HEK293 (cell line): Measurements from ENCODE around the gene NXN.

Source experiments
- CTCF ChIA-PET: fragments of 350-600 bp; formaldehyde crosslinking; extraction: SDS; loops from one replicate; lab custom pipeline; 2021; ENCODE audit warnings: antibody characterized with exemption; lab: Yijun Ruan, JAX
- POLR2A ChIA-PET: fragments of 300-600 bp; formaldehyde crosslinking; extraction: SDS; loops from one replicate; lab custom pipeline; 2020; ENCODE audit warnings: antibody characterized with exemption, inconsistent platforms; lab: Yijun Ruan, JAX
- H3K27ac ChIP-seq: fragments of 200-500 bp; sonication (Bioruptor generic); 2 replicates; pipeline ENCODE4 v1.5.1; 2014; ENCODE audit warnings: low read depth, low read length, control low read depth, inconsistent platforms; ENCODE audit errors: extremely low read depth
- H3K36me3 ChIP-seq, 2 experiments: fragments of 200-500 bp in 1 of 2; sonication (Bioruptor generic) in 1 of 2; 1 replicate in 1 of 2; 2 replicates in 1 of 2; pipeline ENCODE4 v1.5.1; 2014 to 2017; ENCODE audit warnings: inconsistent platforms in 2 of 2, low read length in 2 of 2; ENCODE audit not compliant: control insufficient read depth in 2 of 2, insufficient read depth in 1 of 2
- H3K4me1 ChIP-seq: fragments of 200-500 bp; sonication (Bioruptor generic); 2 replicates; pipeline ENCODE4 v1.5.1; 2014; ENCODE audit warnings: mild to moderate bottlenecking, low read length, inconsistent platforms; ENCODE audit not compliant: control insufficient read depth, insufficient read depth
- H3K4me3 ChIP-seq: 2 replicates; pipeline ENCODE4 v1.5.1; 2011; ENCODE audit warnings: low read depth, mild to moderate bottlenecking, control low read depth, low read length, moderate library complexity
- H3K9me3 ChIP-seq: fragments of 200-500 bp; sonication (Bioruptor generic); 2 replicates; pipeline ENCODE4 v1.5.1; 2014; ENCODE audit warnings: low read depth, low read length, inconsistent platforms; ENCODE audit not compliant: control insufficient read depth, insufficient read depth
- MEIS1 ChIP-seq: sonication (generic); formaldehyde crosslinking; IDR thresholded peaks from 2 replicates; pipeline ENCODE4 v1.8.1; 2022; ENCODE audit warnings: missing genetic modification reagents, mild to moderate bottlenecking, borderline replicate concordance
- MZF1 ChIP-seq: fragments of 450-650 bp; formaldehyde crosslinking; IDR thresholded peaks from 2 replicates; pipeline ENCODE4 v1.5.1; 2017; ENCODE audit warnings: missing biosample characterization, missing genetic modification characterization, borderline replicate concordance
- OSR2 ChIP-seq: fragments of 450-650 bp; formaldehyde crosslinking; IDR thresholded peaks from 2 replicates; pipeline ENCODE4 v1.5.1; 2016; ENCODE audit warnings: missing biosample characterization, missing genetic modification characterization
- OVOL3 ChIP-seq: fragments of 450-650 bp; formaldehyde crosslinking; IDR thresholded peaks from 2 replicates; pipeline ENCODE4 v1.5.1; 2016; ENCODE audit warnings: missing biosample characterization, missing genetic modification characterization
- PBX3 ChIP-seq: sonication (generic); formaldehyde crosslinking; IDR thresholded peaks from 2 replicates; pipeline ENCODE4 v1.8.1; 2022; ENCODE audit warnings: mild to moderate bottlenecking, moderate library complexity, missing genetic modification reagents
- SP2 ChIP-seq: fragments of 450-650 bp; formaldehyde crosslinking; IDR thresholded peaks from 2 replicates; pipeline ENCODE4 v1.5.1; 2016; ENCODE audit warnings: missing biosample characterization, missing genetic modification characterization
- ZIC2 ChIP-seq: fragments of 450-650 bp; formaldehyde crosslinking; IDR thresholded peaks from 2 replicates; pipeline ENCODE4 v1.5.1; 2016; ENCODE audit warnings: missing biosample characterization, missing genetic modification characterization
- ZNF132 ChIP-seq: fragments of 450-650 bp; formaldehyde crosslinking; IDR thresholded peaks from 2 replicates; pipeline ENCODE4 v1.5.1; 2017; ENCODE audit warnings: missing biosample characterization, missing genetic modification characterization, borderline replicate concordance
- ZNF223 ChIP-seq: fragments of 450-650 bp; formaldehyde crosslinking; IDR thresholded peaks from 2 replicates; pipeline ENCODE4 v1.5.1; 2016; ENCODE audit warnings: missing biosample characterization, missing genetic modification characterization
- ZNF280D ChIP-seq: fragments of 450-650 bp; formaldehyde crosslinking; IDR thresholded peaks from 2 replicates; pipeline ENCODE4 v1.5.1; 2016; ENCODE audit warnings: missing biosample characterization, missing genetic modification characterization
- ZNF302 ChIP-seq: fragments of 450-650 bp; formaldehyde crosslinking; IDR thresholded peaks from 2 replicates; pipeline ENCODE4 v1.5.1; 2016; ENCODE audit warnings: missing biosample characterization, missing genetic modification characterization, low read depth
- ZNF394 ChIP-seq: fragments of 450-650 bp; formaldehyde crosslinking; IDR thresholded peaks from 2 replicates; pipeline ENCODE4 v1.5.1; 2016; ENCODE audit warnings: missing biosample characterization, missing genetic modification characterization, mild to moderate bottlenecking, moderate library complexity, borderline replicate concordance
- ZNF473 ChIP-seq: fragments of 450-650 bp; formaldehyde crosslinking; IDR thresholded peaks from 2 replicates; pipeline ENCODE4 v1.5.1; 2017; ENCODE audit warnings: missing biosample characterization, missing genetic modification characterization
- ZNF521 ChIP-seq: fragments of 450-650 bp; formaldehyde crosslinking; IDR thresholded peaks from 2 replicates; pipeline ENCODE4 v1.5.1; 2017; ENCODE audit warnings: missing biosample characterization, mild to moderate bottlenecking, missing genetic modification characterization
- ZNF549 ChIP-seq: fragments of 450-650 bp; IDR thresholded peaks from 2 replicates; pipeline ENCODE4 v1.5.1; 2018; ENCODE audit warnings: missing biosample characterization, missing genetic modification characterization, mild to moderate bottlenecking, inconsistent platforms, moderate library complexity
- ZNF555 ChIP-seq: fragments of 450-650 bp; formaldehyde crosslinking; conservative IDR thresholded peaks from 2 replicates; pipeline ENCODE4 v1.5.1; 2017; ENCODE audit warnings: missing biosample characterization, mild to moderate bottlenecking, missing genetic modification characterization, inconsistent platforms
- ZNF600 ChIP-seq: fragments of 450-650 bp; formaldehyde crosslinking; IDR thresholded peaks from 2 replicates; pipeline ENCODE4 v1.5.1; 2016; ENCODE audit warnings: missing biosample characterization, missing genetic modification characterization
- ZNF623 ChIP-seq: fragments of 450-650 bp; formaldehyde crosslinking; IDR thresholded peaks from 2 replicates; pipeline ENCODE4 v1.5.1; 2016; ENCODE audit warnings: missing biosample characterization, missing genetic modification characterization
- ZNF624 ChIP-seq: fragments of 450-650 bp; formaldehyde crosslinking; IDR thresholded peaks from 2 replicates; pipeline ENCODE4 v1.5.1; 2017; ENCODE audit warnings: missing biosample characterization, missing genetic modification characterization
- ZNF639 ChIP-seq: fragments of 450-650 bp; formaldehyde crosslinking; IDR thresholded peaks from 2 replicates; pipeline ENCODE4 v1.5.1; 2016; ENCODE audit warnings: missing biosample characterization, missing genetic modification characterization
- ZNF658 ChIP-seq: fragments of 450-650 bp; formaldehyde crosslinking; IDR thresholded peaks from 2 replicates; pipeline ENCODE4; 2016; ENCODE audit warnings: missing biosample characterization, missing genetic modification characterization
- ZNF777 ChIP-seq: fragments of 450-650 bp; formaldehyde crosslinking; IDR thresholded peaks from 2 replicates; pipeline ENCODE4 v1.5.1; 2017; ENCODE audit warnings: missing biosample characterization, missing genetic modification characterization, borderline replicate concordance

NXN gene

GRCh38 chr17:1003972-1004768, 24.6 kb upstream of the NXN start:
- 0 out of 2 replicates have a peak overlapping the region, but pooled peaks have one; percentile 16 for H3K27ac ChIP-seq
- H3K36me3 ChIP-seq = peaks cover 18 to 96% of the 10 kb centered on the region in 2 experiments
- no peaks in the 10 kb centered on the region for H3K9me3 ChIP-seq
- H3K4me3 ChIP-seq = no peak overlapping the region
- CTCF ChIA-PET = interaction anchor here (1.6 kb wide), 1 partner anchor 52 kb away, joined by 7 read pairs; no protein-coding TSS in a partner anchor
- H3K4me1 ChIP-seq = peaks cover 4% of the 10 kb centered on the region; the same call in 1 of the 2 replicates
- no peak for TF ChIP-seq ZNF777 (tag by site-specific recombination)
- TF ChIP-seq ZNF302 (tag by site-specific recombination) = no peak
- TF ChIP-seq MZF1 (tag by site-specific recombination) = no peak
- TF ChIP-seq ZNF624 (tag by site-specific recombination) = no peak
- TF ChIP-seq ZNF600 (tag by site-specific recombination) = no peak
- no peak for TF ChIP-seq ZNF280D (tag by site-specific recombination)
- no peak for TF ChIP-seq ZNF473 (tag by site-specific recombination)
- no peak for TF ChIP-seq ZNF549 (tag by site-specific recombination)
- TF ChIP-seq ZNF223 = no peak
- TF ChIP-seq OVOL3 (tag by site-specific recombination) = no peak
- no peak for TF ChIP-seq MEIS1 (CRISPR knock-in tag)
- TF ChIP-seq ZNF658 = no peak
- POLR2A ChIA-PET = interaction anchor here (0.6 kb wide), 1 partner anchor 256 kb away, joined by 5 read pairs; no protein-coding TSS in a partner anchor

GRCh38 chr17:1003633-1003971, 24.0 kb upstream of the NXN start:
- no peak overlapping the region for H3K4me3 ChIP-seq
- POLR2A ChIA-PET = no interaction called here
- TF ChIP-seq ZNF302 (tag by site-specific recombination) = no peak
- peak; percentile 97 for TF ChIP-seq ZIC2 (tag by site-specific recombination)
- TF ChIP-seq ZNF658 = no peak
- no peak for TF ChIP-seq ZNF555
- TF ChIP-seq OSR2 (tag by site-specific recombination) = no peak
- no peak for TF ChIP-seq SP2 (tag by site-specific recombination)
- H3K27ac ChIP-seq = no peak overlapping the region
- CTCF ChIA-PET = interaction anchor here (1.6 kb wide), 1 partner anchor 53 kb away, joined by 7 read pairs; no protein-coding TSS in a partner anchor
- no peaks in the 10 kb centered on the region for H3K9me3 ChIP-seq
- H3K4me1 ChIP-seq = peaks cover 6% of the 10 kb centered on the region
- peaks cover 18 to 96% of the 10 kb centered on the region in 2 experiments for H3K36me3 ChIP-seq

- no peak overlapping the region for H3K4me3 ChIP-seq
- H3K9me3 ChIP-seq = no peaks in the 10 kb centered on the region
- peaks cover 18 to 94% of the 10 kb centered on the region in 2 experiments for H3K36me3 ChIP-seq
- ChIA-PET CTCF (interaction anchor here (4.8 kb wide), 1 partner anchor 53 kb away, joined by 48 read pairs; no protein-coding TSS in a partner anchor), POLR2A (no interaction called here)
- peaks cover 11% of the 10 kb centered on the region for H3K4me1 ChIP-seq
- H3K27ac ChIP-seq = peak overlapping the region; percentile 44; the same call in 1 of the 2 replicates
- TF ChIP-seq ZNF521 = no peak
- TF ChIP-seq ZNF132 (tag by site-specific recombination) = no peak
- TF ChIP-seq ZNF302 (tag by site-specific recombination) = no peak
- no peak for TF ChIP-seq ZNF623 (tag by site-specific recombination)
- no peak for TF ChIP-seq PBX3 (CRISPR knock-in tag)
- no peak for TF ChIP-seq ZNF394 (tag by site-specific recombination)
- no peak for TF ChIP-seq ZNF639 (tag by site-specific recombination)
Measured at GRCh38 chr17:1002771-1003555, 23.4 kb upstream of the NXN start.
